Renal pelvis (tissue), 4 donors: ENCODE data around the gene DTNB. TPM values are rescaled to one million over a fixed set of nuclear protein-coding genes. Genes with fewer than 3 reads are reported as not detected.

Experiments used
- DNase-seq: peaks from one replicate; pipeline ENCODE4 v3.0.0-alpha.2; 2013
- polyA plus RNA-seq, 3 donors: library from polyadenylated mRNA; unstranded; fragments of 120-200 nt; gene quantifications; one replicate each; pipeline ENCODE4 v1.2.1, GENCODE V29; 2013; ENCODE audit not compliant: insufficient read length in 3 of 3

Gene DTNB
- polyA plus RNA-seq, 3 donors: 18.6 to 23.6 (median 21.2) TPM

DNA sequence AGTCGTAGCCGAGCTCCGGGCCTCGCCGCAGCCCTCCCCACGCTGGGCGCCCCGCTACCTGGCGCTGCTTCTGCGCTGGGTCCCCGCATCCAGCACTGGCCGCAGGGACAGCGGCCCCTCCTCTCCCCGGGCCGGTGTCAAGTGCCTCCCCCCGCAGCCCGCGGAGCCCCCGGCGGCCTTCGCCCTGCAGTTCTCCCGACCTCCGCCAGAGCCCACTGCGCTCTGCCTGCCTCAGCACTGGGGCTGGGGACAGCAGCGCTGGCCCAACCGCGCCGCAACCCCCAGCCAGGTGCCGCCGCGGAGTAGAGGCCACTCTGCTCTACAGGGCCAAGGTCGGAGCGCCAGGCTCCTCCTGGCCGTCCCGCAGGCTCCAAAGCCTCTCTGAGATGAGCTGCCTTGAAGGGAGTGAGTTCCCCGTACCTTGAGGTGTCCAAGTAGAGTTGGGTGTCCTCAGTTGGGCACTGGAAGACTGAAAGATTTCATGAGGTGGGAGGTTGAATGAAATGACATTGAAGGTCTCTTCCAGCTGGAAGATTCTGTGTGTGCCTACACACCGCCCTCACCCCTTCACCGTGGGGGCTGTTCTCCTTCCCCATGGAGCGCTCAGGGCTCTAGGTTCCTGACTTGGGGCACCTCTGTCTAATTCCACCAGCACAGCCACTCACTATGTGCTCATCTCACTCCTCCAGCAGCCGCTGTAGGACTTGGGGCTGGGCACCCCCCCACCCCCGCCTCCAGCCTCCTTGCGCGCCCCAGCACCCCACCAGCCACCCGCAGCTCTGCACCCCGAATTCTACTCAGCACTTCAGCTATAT lies 330.8 kb downstream of the DTNB start:
- peak; percentile 87 for DNase-seq

DNA sequence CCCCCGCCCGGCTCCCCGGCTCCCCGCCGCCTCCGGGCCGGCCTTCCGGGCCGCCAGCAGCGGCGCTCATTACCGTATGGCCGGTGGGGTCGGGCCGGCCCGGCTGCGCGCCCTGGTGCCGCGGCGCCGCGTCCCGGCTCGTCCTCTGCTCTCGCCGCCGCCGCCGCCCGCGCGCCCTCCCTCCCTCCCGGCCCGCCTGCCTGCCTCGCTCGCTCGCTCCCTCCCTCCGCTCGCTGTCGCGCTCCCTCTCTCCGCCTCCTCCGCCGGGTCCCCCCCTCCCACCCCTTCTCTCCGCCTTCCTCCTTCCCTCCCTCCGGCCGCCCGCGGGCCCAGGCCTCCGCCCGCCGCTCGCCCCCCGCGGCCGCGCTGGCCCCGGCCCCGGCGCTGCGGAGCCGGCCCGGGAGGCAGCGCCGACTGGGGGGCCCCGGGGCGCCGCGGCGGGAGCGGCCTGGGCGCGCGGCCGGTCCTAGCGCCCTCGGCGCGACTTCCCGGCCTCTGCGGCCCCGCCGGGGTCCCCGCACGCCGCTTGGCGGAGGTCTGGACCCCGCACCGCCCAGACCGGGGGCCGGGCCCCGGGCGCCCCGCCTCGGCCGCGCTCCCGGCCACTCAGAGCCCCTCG lies 331.5 kb downstream of the DTNB start, which contains the start of gene DNMT3A:
TSS of gene DNMT3A (minus strand) at position 173 of the 619 bp plus-strand sequence. CDS start 27,941 bp downstream, outside the sequence.
- DNase-seq: peak; percentile 72

- DNase-seq: peak; percentile 39
Observed at GRCh38 chr2:25341011-25341727, 332.2 kb downstream of the DTNB start.

DNA sequence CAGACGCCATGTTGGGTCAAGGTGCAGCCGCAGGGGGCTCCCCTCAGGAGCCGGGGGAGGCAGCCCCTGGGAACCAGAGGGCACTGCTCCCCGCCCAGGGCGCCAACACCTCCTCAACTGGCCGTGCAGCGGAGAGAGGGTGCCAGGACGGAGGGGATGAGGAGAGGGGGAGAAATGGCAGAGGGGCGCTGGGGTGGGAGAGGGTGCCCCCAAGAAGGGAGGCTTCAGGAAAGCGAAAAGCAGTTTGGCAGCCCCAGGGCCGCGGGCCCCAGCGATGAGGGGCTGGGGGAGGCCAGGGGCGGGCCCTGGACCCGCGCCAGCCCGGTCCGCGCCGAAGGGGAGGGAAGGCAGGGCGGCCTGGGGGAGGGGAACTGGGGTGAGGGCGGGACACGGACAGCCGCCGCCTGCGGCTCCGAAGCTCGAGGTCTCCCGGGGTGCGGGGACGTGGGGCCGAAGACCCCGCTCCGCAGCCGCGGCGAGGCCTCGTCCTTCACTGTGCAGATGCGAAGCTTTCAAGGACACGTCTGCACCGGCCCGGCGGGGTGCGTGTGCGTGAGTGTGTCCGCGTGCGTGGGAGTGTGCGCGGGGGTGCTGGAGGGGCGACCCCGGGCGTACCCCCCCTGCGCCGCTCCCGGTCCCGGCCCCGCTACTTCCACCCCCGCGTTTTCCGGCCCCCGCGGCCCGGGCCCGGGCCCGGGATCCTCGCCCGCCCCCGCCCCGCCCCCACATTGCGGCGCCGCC lies 333.0 kb downstream of the DTNB start:
- DNase-seq: peak; percentile 41

- DNase-seq: no peak
Observed at GRCh38 chr2:25339791-25340180, 333.6 kb downstream of the DTNB start.

DNA sequence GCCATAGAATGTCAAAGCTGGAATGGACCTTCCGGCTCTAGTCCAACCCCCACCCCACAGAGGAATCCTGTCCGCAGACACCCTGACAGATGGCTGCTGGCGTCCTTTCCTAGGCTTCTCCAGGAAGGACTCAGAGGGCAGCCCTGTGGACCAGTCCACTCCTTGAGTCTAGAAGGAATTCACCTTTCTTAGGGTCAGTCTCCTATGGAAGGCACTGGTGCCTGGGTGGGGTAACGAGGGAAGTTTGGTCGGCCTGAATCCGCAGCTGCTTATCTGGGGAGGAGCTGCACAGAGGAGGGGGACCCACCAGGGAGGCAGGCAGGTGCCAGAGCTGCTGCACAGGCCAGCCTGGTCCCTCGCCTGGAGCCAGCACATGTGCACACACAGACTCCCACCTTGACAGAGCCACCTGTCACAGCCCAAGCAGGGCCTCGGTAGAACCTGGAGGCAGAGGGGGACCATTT lies 334.1 kb downstream of the DTNB start:
- DNase-seq: no peak

GRCh38 chr2:25338401-25338800 lies 335.0 kb downstream of the DTNB start:
- no peak for DNase-seq

GRCh38 chr2:25337891-25338290 lies 335.5 kb downstream of the DTNB start:
- DNase-seq: no peak

GRCh38 chr2:25337276-25337675 lies 336.1 kb downstream of the DTNB start:
- no peak for DNase-seq

GRCh38 chr2:25336383-25336841 lies 337.0 kb downstream of the DTNB start:
- no peak for DNase-seq

DNA sequence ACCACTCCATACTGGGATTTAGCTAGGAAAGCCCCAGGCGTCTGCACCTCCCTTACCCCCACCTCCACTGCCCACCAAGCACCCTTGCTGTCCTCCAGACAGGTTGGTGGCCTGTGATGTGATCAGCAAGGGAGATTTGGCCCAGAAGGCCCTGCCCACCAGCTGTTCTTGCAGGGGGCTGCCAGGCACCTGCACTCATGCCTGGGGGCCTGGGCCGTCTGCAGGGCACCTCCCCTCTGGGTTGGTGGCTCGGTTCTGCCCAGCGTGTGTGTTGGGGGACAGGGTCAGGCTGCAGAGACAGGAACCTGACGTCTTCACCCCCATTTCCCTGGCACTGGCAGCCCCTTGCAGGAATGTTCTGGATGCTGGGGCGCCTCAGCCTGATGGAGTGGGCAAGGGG lies 337.4 kb downstream of the DTNB start:
- DNase-seq: no peak

DNA sequence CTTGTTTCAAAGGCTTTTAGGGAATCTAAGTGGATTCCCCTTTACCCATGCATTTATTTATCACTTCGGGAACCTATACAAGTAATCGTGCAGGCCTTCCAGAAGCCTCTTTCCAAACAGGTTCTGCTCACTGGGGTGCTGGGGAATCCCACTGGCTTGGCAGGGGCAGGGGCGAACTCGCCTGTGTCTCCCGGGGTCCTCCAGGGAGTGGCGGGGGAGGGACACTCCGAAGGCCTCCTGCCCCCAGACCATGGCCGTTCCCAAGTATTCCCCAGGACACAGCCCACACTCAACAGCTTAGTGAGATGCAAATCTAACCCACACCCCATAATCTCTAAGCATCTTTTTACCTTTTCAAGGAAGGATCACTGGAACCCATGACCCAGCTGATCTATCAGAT lies 338.2 kb downstream of the DTNB start:
- DNase-seq: no peak

DNA sequence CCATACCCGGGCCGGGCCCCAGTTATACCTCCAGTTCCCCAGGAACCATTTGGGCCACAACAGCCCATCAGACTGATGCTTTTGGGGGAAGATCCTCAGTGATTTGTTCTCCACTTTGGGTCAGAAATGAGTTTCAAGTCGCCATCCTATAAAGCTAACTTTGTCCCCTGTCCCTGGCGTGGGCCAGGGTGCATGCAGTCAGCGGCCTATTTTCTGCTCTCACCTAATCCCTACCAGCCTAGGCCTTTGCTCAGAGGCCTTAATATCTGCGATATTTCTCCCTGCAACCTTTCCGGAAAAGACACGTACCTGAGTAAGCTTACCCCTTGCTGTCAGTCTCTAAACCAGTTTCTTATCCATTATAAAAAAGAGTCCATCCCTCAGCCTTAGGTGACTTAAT lies 338.9 kb downstream of the DTNB start:
- no peak for DNase-seq

DNA sequence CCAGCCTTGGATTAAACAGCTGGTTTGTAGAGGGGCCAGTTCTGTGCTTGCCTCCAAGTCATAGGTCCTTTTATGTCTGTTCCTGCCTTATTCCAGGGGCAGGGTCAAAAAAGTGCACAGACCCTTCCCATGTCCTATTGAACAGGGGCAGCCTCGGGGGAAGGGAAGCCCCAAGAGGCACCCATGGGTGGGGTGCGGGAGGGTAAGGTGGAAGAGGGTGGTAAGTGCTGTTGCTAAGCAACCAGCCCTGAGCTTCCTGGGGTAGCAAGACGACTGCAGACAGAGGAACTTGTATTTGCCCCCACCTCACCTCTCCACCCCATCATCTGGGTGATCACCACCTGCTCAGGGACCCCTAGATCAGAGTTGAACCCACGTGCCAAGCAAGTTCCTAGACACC lies 339.4 kb downstream of the DTNB start:
- DNase-seq: no peak

GRCh38 chr2:25332571-25332970 lies 340.8 kb downstream of the DTNB start:
- no peak for DNase-seq

GRCh38 chr2:25331686-25332365 lies 341.6 kb downstream of the DTNB start:
- DNase-seq: no peak

- no peak for DNase-seq
Observed at GRCh38 chr2:25330937-25331336, 342.4 kb downstream of the DTNB start.

GRCh38 chr2:25330273-25330672 lies 343.1 kb downstream of the DTNB start:
- no peak for DNase-seq

GRCh38 chr2:25328152-25329085 lies 345.0 kb downstream of the DTNB start:
- DNase-seq: no peak
